GM12873 (cell line): ENCODE measurements around the gene ADM5.
A peak's percentile ranks its signal among the peaks of the same experiment; 100 is the strongest.

Experiments used
- CTCF ChIP-seq: IDR thresholded peaks from 2 replicates; pipeline ENCODE4 v1.5.1; 2012; ENCODE audit warnings: low read depth, mild to moderate bottlenecking, moderate library complexity, low read length, control low read depth; ENCODE audit not compliant: insufficient read depth; ENCODE audit errors: missing control alignments

Gene ADM5

GRCh38 chr19:49684251-49684982, 5.0 kb upstream of the ADM5 start:
- TF ChIP-seq CTCF, result peak; percentile 66

GRCh38 chr19:49684983-49685553, 4.3 kb upstream of the ADM5 start:
- no peak for TF ChIP-seq CTCF

- TF ChIP-seq CTCF, result no peak
Measured at GRCh38 chr19:49685845-49686332, 3.5 kb upstream of the ADM5 start.

DNA sequence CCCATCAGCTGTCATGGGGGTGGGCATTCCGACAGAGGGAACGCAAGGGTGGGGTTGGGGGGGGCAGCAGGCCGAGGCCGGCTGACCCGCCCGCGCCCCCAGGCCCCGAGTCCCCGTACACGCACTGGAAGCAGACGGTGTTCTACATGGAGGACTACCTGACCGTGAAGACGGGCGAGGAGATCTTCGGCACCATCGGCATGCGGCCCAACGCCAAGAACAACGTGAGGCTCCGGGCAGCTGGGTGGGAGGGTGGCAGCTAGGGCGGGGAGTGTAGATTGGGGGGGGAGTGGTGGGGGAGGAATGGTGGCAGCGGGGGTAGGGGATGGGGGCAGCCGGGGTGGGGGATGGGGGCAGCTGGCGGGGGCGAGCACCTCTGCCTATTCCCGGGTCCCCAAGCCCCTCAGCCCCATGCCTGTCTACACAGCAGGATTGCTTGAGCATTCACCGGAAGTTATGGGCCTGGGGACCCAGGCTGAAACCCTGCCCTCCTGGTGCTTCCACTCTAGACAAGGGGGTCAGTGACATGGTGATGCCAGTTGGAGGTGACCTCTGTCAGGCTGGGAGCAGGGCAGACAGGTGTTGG, 2.8 kb upstream of the ADM5 start:
- TF ChIP-seq CTCF, result no peak

DNA sequence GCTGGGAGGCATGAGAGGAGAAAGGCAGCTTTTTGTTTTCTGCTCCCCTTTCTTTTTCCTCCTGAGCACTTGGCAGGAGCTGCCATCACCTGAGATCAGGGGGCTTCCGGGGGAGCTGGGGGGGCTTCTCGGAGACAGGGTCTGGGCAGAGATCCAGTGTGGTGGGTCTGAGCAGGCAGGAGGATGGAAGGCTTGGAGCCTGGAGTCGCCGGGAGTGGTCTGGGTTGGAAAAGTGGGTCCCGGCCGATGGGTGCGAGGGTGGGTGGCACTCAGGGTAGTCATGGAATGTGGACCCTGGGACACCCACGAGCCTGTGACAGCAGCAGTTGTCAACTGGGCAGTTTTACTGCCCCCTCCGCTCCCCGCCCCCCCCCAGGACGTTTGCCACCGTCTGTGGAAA, 2.2 kb upstream of the ADM5 start:
- TF ChIP-seq CTCF, result no peak

DNA sequence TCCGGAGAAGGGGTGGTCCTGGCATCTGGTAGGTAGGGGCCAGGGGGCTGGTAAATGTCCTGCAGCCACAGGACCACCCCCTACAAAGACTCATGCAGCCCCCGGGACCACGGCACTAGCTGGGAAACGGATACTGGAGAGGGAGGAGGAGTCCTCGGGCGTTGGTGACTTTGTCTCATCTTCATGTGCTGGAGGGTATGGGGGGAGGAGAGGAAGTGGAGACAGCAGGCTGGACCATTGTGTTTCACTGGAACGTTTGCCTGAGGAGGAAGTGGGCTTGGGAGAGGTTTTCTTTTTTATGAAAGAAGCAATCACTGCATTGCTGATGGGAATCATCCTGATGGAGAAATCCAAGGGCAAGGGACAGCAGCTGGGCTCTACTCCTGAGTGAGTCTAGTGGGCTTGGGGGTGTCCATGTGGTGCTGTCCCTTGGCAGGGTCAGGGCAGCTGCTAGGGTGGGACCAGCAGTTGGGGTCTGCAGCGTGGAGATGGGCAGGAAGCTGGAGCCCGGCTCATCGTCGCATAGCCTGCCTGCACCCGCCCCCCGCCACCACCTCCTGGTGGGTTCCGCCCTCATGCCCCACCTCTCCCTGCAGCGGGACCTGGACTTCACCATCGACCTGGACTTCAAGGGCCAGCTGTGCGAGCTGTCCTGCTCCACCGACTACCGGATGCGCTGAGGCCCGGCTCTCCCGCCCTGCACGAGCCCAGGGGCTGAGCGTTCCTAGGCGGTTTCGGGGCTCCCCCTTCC, 1.7 kb upstream of the ADM5 start:
- TF ChIP-seq CTCF, result no peak
